CD4-positive, alpha-beta T cell treated with Interleukin-15 for 1 hour (primary cell): ENCODE measurements around the gene SLC5A2.
A peak's percentile ranks its signal among the peaks of the same experiment; 100 is the strongest.
"Not testable (repeated sequence)": the region's sequence is repeated elsewhere in the genome, so short reads cannot be mapped to it uniquely, and the experiment has no call there.

ENCODE experiments used
- DNase-seq: peaks from one replicate; pipeline ENCODE4 v3.0.0-alpha.2; 2020

Gene SLC5A2

DNA sequence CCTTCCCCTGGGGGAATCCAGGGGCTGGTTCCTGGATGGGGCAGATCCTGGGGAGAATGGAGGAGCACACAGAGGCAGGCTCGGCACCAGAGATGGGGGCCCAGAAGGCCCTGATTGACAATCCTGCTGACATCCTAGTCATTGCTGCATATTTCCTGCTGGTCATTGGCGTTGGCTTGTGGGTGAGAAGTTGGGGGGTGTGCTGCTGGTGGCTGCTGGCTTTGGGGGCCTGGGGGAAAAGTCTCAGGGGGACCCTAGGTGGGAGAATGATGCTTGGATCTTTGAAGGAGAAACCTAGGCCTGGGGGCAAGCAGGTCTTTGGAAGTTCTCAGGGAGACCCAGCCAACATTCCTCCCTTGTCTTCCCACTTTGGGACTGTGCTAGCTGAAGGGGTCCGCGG is at the start of gene SLC5A2:
TSS of gene SLC5A2 (plus strand) at position 43 of the 400 bp plus-strand sequence. CDS start at position 57, 14 bp downstream.
- no peak for DNase-seq

GRCh38 chr16:31435341-31436220 is 47.3 kb upstream of the SLC5A2 start:
- no peak for DNase-seq

DNA sequence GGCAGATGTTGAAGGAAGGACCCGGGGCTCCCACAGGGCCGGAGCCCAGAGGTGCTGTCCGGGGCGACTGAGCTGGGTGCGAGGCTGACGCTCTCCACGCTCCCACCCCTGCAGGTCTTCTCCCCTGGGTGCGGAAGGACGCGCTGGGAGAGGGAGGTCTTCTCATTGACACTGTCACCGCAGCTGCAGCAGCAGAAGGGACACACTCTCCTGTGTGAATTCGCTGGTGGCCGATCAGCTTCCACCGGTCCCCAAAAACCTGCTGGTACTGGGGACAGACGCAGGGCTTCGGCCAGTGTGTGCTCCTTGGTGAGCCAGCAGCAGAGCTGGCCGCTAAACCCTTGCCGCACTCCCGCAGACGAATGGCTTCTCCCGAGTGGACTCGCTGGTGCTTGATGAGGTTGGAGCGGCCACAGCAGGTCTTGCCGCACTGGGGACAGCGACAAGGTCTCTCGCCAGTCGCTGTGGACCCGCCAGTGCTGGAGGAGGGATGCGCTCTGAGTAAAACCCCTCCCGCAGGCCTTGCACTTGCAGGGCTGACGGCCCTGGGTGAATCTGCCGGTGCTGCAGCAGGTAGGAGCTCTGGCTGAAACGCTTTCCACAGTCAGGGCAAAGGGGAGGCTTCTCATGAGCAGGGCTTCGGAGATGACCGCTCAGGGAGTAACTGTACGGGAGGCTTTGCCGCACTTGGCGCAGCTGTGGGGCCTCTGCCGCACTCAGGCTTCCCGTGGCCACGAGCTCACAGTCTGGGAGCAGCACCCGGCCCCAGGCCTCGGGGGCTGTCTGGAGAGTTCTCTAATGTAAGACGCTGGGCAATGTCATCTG is 46.5 kb upstream of the SLC5A2 start:
- DNase-seq, result no peak

DNA sequence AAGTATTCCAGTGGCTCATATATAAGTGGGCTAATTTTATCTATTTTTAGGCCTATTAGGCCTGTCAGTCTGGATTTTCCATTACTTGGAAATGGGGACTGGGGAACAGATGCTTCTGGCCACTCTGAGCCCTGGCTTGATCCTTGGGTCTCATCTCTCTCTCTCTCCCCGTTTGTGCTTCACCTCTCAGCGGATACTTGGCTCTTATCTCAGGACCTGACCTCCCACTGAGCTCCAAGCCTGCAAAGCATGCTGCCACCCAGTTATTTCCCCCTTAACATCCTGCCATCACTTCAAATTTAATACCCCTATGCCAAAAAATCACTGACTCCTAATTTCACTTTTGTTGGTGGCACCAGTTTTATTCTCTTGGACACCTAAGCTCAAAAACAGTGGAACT is 44.5 kb upstream of the SLC5A2 start:
- no peak for DNase-seq

GRCh38 chr16:31439023-31439422 is 43.9 kb upstream of the SLC5A2 start:
- not testable (repeated sequence) for DNase-seq

- no peak for DNase-seq
Measured at GRCh38 chr16:31439519-31439918, 43.4 kb upstream of the SLC5A2 start.

DNA sequence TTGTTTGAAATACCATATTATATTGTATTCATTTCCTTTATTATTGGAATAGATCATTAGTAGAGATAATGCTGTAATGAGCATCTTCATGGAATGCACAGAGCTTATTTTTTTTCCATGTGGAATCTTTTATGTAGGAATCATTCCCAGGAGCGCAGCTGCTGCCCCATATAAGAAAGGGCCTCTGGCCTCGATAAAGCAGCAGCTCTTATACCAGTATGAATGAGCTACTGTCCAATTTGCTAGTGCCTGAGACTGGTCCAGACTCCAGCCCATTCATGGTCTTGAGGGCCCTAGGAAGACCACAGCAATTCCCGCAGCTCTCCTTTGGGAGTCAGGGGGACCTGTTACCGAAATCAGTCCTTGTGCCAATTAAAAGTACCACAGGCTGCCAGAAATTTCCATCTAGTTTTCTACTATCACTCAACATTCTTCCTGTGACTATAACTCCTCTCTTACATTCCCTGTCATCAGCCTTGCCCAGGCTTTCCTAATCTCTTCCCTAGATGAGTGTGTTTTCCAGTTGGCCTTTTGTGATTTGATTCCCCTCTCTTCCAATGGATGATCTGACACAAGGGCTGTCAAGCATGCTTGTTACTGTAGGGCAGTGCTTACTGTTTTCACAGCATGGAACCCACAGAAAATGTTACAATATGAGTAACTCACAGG is 42.3 kb upstream of the SLC5A2 start:
- DNase-seq, result no peak

DNA sequence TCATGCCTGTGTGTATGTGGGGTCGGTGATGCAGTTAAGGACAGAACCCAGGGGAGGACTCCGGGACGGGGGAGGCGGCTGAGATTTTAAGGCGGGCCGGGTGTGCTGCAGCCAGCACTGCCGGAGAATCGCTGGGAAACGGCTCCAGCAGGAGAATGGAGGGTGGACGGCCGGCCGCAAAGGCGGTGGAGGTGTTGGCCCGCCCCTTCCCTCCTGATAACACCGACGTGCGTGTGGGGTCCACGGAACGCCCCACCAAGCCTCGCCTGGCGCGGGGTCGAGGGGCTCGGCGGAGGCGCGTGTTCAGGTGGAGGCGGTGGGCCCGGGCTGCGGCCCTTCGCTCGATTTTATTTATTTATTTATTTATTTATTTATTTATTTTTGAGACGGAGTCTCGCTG is 41.0 kb upstream of the SLC5A2 start:
- DNase-seq, result no peak

GRCh38 chr16:31445931-31446330 is 37.0 kb upstream of the SLC5A2 start:
- DNase-seq, result not testable (repeated sequence)

DNA sequence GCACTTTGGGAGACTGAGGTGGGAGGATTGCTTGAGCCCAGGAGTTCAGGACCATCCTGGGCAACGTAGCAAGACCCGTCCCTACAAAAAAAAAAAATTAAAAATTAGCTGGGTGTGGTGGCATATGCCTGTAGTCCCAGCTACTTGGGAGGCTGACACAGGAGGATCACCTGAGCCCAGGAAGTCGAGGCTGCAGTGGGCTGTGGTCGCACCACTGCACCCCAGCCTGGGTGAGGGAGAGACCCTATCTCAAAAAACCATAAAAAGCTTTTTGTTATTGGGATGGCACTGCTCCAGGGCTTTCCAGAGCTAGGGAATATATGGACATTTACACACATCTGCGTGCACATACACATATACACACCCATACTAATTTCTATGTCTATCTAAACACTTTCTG is 31.7 kb upstream of the SLC5A2 start:
- DNase-seq, result no peak

- DNase-seq, result no peak
Measured at GRCh38 chr16:31451681-31452351, 31.1 kb upstream of the SLC5A2 start.

- no peak for DNase-seq
Measured at GRCh38 chr16:31452631-31453106, 30.3 kb upstream of the SLC5A2 start.

DNA sequence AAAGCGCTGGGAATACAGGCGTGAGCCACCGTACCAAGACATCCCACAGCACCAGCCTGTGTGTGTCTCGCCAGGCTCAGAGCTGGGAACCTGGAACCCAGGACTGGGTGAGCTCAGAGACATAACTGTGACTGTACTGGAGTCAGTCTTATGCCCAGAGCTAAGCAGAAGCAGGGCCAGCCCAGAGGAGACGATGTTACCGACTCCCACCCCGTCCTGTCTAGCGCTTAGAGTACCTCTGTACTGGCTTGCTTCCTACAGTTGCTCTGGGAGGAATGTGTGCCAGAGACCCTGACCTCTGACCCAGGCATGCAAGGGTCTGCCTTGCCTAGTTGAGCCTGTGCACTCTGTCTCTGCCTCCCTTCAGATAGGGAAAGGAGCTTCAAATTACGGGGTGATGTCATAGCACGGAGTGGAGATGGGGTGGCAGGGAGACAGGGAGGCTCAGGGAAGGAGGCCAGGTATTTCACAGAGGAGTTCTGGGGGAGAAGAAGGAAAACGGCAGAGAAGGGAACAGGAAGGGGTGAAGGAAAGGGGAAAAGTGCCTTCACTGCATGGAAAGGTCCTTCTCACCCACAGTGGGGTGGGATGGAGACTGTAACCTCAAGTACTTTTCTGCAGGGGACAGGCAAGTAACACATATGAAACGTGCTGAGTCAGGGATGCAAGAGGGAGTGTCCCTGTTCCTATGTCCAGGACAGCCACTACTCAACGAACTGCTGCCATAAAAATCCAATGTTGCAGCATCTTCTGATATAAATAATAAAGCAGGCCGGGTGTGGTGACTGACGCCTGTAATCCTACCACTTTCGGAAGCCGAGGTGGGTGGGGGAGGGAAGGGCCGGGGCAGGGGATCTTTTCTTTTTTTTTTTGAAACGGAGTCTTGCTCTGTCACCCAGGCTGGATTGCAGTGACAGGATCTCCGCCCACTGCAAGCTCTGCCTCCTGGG is 29.4 kb upstream of the SLC5A2 start:
- DNase-seq, result peak; percentile 67

GRCh38 chr16:31455601-31456314 is 27.2 kb upstream of the SLC5A2 start:
- DNase-seq, result peak; percentile 16

GRCh38 chr16:31456988-31457360 is 25.9 kb upstream of the SLC5A2 start:
- peak; percentile 15 for DNase-seq

GRCh38 chr16:31458073-31458843 is 24.7 kb upstream of the SLC5A2 start:
- DNase-seq, result peak; percentile 56

GRCh38 chr16:31458844-31459686 is 23.9 kb upstream of the SLC5A2 start, which contains the start of gene ARMC5:
TSS of gene ARMC5 (plus strand) at chr16:31459501. CDS start at chr16:31459525, 24 bp downstream.
- DNase-seq, result peak; percentile 98

DNA sequence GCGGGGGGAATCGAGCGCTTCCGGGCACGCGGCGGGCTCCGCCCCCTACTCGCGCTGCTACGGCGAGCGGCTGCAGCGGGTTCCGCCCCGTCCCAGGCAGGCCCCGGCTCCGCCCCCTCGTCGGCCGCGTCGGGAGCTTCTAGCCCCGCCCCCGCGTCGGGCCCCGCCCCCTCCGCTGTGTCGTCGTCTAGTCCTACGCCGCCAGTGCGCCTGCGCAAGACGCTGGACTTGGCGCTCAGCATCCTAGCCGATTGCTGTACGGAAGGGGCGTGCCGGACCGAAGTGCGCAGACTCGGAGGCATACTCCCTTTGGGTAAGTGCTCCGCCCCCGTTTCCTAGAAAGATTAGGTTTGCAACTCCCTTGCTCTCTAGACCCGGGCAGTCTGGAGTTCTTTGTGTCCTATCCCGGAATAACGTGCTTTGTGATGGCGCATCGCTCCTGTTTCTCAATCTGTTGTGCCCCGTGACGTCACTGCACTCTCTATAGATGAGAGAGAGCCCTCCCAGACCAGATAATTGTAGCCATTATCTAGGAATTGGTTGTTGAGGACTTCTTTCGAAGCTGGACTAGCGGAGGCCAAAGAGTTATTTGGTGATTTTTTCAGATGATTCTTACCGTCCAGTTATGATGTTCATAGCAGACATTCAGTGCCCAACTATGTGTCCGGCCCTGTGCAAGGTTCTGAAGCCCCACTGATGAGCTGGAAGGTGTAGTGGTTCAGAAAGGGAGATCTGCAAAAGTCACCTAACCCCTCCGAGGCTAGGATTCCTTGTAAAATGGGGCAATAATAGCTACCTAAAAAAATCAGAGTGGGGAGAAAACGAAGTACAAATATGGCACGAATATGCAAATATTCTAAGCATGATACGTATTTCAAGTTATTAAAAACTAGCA is 23.0 kb upstream of the SLC5A2 start:
- peak; percentile 100 for DNase-seq
